HCT116 (cell line): ENCODE measurements around the gene FTSJ3. TPM values are rescaled to one million over a fixed set of nuclear protein-coding genes. Genes with fewer than 3 reads are reported as not detected.

Source experiments
- ATAC-seq: fragments of 200-7000 bp; cut with Tn5 transposase; 2 replicates; pipeline ENCODE4 v1.9.1; 2020; ENCODE audit warnings: mild to moderate bottlenecking, moderate library complexity
- BruUV-seq: library from RNA; stranded (reverse); fragments of 400-500 nt; replicated peaks from 2 replicates; lab custom pipeline; 2021; lab: Mats Ljungman, UMichigan
- CTCF ChIA-PET: fragments of 300-600 bp; sonication (Branson Sonifier 250); formaldehyde crosslinking; loops from one replicate; lab custom pipeline; 2021; ENCODE audit warnings: antibody characterized with exemption; lab: Charles Lee
- POLR2A ChIA-PET: fragments of 300-600, 350-600 bp; sonication (Branson Sonifier 250); formaldehyde crosslinking; loops from one replicate; lab custom pipeline; 2021; ENCODE audit warnings: antibody characterized with exemption; lab: Charles Lee
- RAD21 ChIA-PET, 2 experiments: fragments of 300-600 bp; sonication (Branson Sonifier 250); formaldehyde crosslinking; loops; one replicate each; lab custom pipeline; 2023; ENCODE audit warnings: low total read pairs in 2 of 2; ENCODE audit not compliant: uncharacterized antibody in 2 of 2, unreplicated experiment in 2 of 2, low non-redundant PET in 1 of 2; lab: Charles Lee
- DNase-seq: peaks from one replicate; pipeline ENCODE4 v3.0.0-alpha.2; 2010; ENCODE audit warnings: low read depth, low spot score
- H2AFZ ChIP-seq: fragments of 200-600 bp; shearing (Covaris generic), sonication (generic); 2 replicates; pipeline ENCODE4 v1.6.1; 2017; ENCODE audit warnings: low read depth, mixed run types, mixed read lengths, antibody characterized with exemption, low read length; ENCODE audit not compliant: poor library complexity, severe bottlenecking
- H3K27ac ChIP-seq: 2 replicates; pipeline ENCODE4 v1.5.1; 2012; ENCODE audit warnings: low read depth, low read length
- H3K27me3 ChIP-seq: fragments of 200-600 bp; sonication (generic); 2 replicates; pipeline ENCODE4 v1.6.1; 2016; ENCODE audit warnings: mixed run types, low read length, mixed read lengths; ENCODE audit not compliant: insufficient read depth
- H3K36me3 ChIP-seq, 2 experiments: fragments of 200-500 bp in 1 of 2; fragments of 200-600 bp in 1 of 2; sonication (Bioruptor generic) in 1 of 2; sonication (generic) in 1 of 2; 2 replicates each; pipeline versions ENCODE4 v1.5.1 to v1.6.1; 2014 to 2016; ENCODE audit warnings: low read length in 2 of 2, inconsistent platforms in 1 of 2, mixed read lengths in 1 of 2, mixed run types in 1 of 2; ENCODE audit not compliant: insufficient read depth in 2 of 2, control insufficient read depth in 1 of 2
- H3K4me1 ChIP-seq, 2 experiments: fragments of 200-600 bp in 1 of 2; sonication (generic) in 1 of 2; 2 replicates each; pipeline versions ENCODE4 v1.5.1 to v1.6.1; 2012 to 2017; ENCODE audit warnings: low read length in 2 of 2, inconsistent platforms in 1 of 2, mild to moderate bottlenecking in 1 of 2, mixed read lengths in 1 of 2, mixed run types in 1 of 2, moderate library complexity in 1 of 2; ENCODE audit not compliant: insufficient read depth in 2 of 2, control insufficient read depth in 1 of 2
- H3K4me2 ChIP-seq: fragments of 200-600 bp; sonication (generic); 2 replicates; pipeline ENCODE4 v1.6.1; 2017; ENCODE audit warnings: mixed run types, low read length, mixed read lengths
- H3K4me3 ChIP-seq, 2 experiments: fragments of 200-600 bp in 1 of 2; sonication (generic) in 1 of 2; replicated peaks in 1 of 2; 2 replicates each; pipeline ENCODE4 v1.5.1; 2011 to 2016; ENCODE audit warnings: low read length in 2 of 2, control low read depth in 1 of 2, low read depth in 1 of 2, mild to moderate bottlenecking in 1 of 2, mixed read lengths in 1 of 2, mixed run types in 1 of 2
- H3K79me2 ChIP-seq: fragments of 200-600 bp; sonication (generic); 2 replicates; pipeline ENCODE4 v1.6.1; 2017; ENCODE audit warnings: mild to moderate bottlenecking, mixed run types, low read length, moderate library complexity, mixed read lengths; ENCODE audit not compliant: insufficient read depth
- H3K9ac ChIP-seq: fragments of 200-600 bp; sonication (generic); 2 replicates; pipeline ENCODE4 v1.6.1; 2016; ENCODE audit warnings: low read length, mixed read lengths
- H3K9me2 ChIP-seq: fragments of 200-600 bp; sonication (generic), shearing (Covaris generic); 2 replicates; pipeline ENCODE4 v1.6.1; 2017; ENCODE audit warnings: mixed run types, mild to moderate bottlenecking, moderate library complexity; ENCODE audit not compliant: insufficient read depth
- H3K9me3 ChIP-seq, 2 experiments: fragments of 200-500 bp in 1 of 2; fragments of 200-600 bp in 1 of 2; sonication (Bioruptor generic) in 1 of 2; sonication (generic) in 1 of 2; 2 replicates each; pipeline ENCODE4 v1.6.1; 2014 to 2017; ENCODE audit warnings: low read length in 2 of 2, mixed read lengths in 2 of 2, inconsistent platforms in 1 of 2, low read depth in 1 of 2, mild to moderate bottlenecking in 1 of 2, mixed run types in 1 of 2, moderate library complexity in 1 of 2; ENCODE audit not compliant: control insufficient read depth in 1 of 2, insufficient read depth in 1 of 2
- H4K20me1 ChIP-seq: fragments of 200-600 bp; sonication (generic), shearing (Covaris generic); 2 replicates; pipeline ENCODE4 v1.6.1; 2017; ENCODE audit warnings: mixed run types, mild to moderate bottlenecking, moderate library complexity; ENCODE audit not compliant: insufficient read depth
- ATF3 ChIP-seq: IDR thresholded peaks from 2 replicates; pipeline ENCODE4 v1.6.1; 2012
- CBX3 ChIP-seq: IDR thresholded peaks from 2 replicates; pipeline ENCODE4 v1.6.1; 2012; ENCODE audit warnings: low read depth
- EGR1 ChIP-seq: IDR thresholded peaks from 2 replicates; pipeline ENCODE4 v1.6.1; 2012; ENCODE audit warnings: low read depth
- ELF1 ChIP-seq: IDR thresholded peaks from 2 replicates; pipeline ENCODE4 v1.6.1; 2012; ENCODE audit warnings: low read depth, borderline replicate concordance
- FOSL1 ChIP-seq: IDR thresholded peaks from 2 replicates; pipeline ENCODE4 v1.6.1; 2012; ENCODE audit warnings: low read depth
- JUND ChIP-seq: IDR thresholded peaks from 2 replicates; pipeline ENCODE4 v1.6.1; 2012
- MAX ChIP-seq: IDR thresholded peaks from 2 replicates; pipeline ENCODE4 v1.6.1; 2012
- POLR2A ChIP-seq: IDR thresholded peaks from 2 replicates; pipeline ENCODE4 v1.7.0; 2011; ENCODE audit warnings: borderline replicate concordance; ENCODE audit not compliant: insufficient read depth, insufficient read length; ENCODE audit errors: extremely low read depth
- SRF ChIP-seq: IDR thresholded peaks from 2 replicates; pipeline ENCODE4 v1.6.1; 2012; ENCODE audit warnings: low read depth
- ZBTB33 ChIP-seq: IDR thresholded peaks from 2 replicates; pipeline ENCODE4 v1.6.1; 2011; ENCODE audit warnings: mild to moderate bottlenecking, low read length, moderate library complexity; ENCODE audit not compliant: insufficient replicate concordance; ENCODE audit errors: extremely low read depth
- ZFX ChIP-seq: fragments of 450-650 bp; IDR thresholded peaks from 2 replicates; pipeline ENCODE4 v1.6.1; 2017
- ZNF274 ChIP-seq: fragments of 200-500 bp; sonication (Bioruptor generic); IDR thresholded peaks from 2 replicates; pipeline ENCODE4 v1.6.1; 2014; ENCODE audit warnings: mild to moderate bottlenecking, low read depth, low read length, inconsistent platforms
- intact Hi-C: fragments of 100-400 bp; cut with micrococcal nuclease; formaldehyde crosslinking; loops from 2 replicates; pipeline ENCODE4 v1.10.0; 2022
- total RNA-seq: library from RNA; stranded (reverse); gene quantifications from one replicate; pipeline ENCODE4 v1.2.1, GENCODE V29; 2021; ENCODE audit not compliant: unreplicated experiment
- TF ChIP-seq, protein P1 (sequence below), 3 experiments: fragments of 200-600 bp in 1 of 3; sonication (generic) in 1 of 3; IDR thresholded peaks in 2 of 3; conservative IDR thresholded peaks in 1 of 3; 2 replicates each; pipeline ENCODE4 v1.5.1; 2012 to 2017; ENCODE audit warnings: low read depth in 2 of 3, low read length in 2 of 3, antibody characterized with exemption in 1 of 3, borderline replicate concordance in 1 of 3, control low read depth in 1 of 3, mild to moderate bottlenecking in 1 of 3, mixed read lengths in 1 of 3, mixed run types in 1 of 3, moderate library complexity in 1 of 3; ENCODE audit not compliant: insufficient read depth in 1 of 3

The FTSJ3 gene
- total RNA-seq, 1 experiment from 2014 or later: 70.9 TPM

DNA sequence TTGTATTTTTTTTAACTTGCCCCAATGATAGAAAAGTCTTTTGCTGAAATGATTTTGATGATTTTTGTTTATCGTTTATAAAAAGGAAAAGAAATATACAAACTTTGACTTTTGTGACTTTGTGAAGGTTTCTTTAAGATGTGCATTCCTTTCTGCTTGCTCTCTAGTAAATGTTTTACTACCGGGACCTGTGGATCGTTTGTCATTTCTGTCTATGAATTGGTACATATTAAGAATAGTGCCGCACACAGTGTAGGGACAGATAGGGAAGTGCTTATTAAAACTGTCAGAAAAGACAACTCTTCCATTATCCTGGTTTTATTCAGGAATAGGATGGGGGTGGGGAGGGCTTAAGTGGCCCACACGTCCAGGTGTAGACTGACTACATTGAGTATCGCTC is 8.3 kb downstream of the FTSJ3 start:
- Histone ChIP-seq H3K9me3 (no peaks in the 10 kb centered on the region), H3K9me2 (no peaks in the 10 kb centered on the region), H3K9ac (no peak overlapping the region), H3K4me3 (no peak overlapping the region), H3K4me1 (no peaks in the 10 kb centered on the region), H3K27ac (no peak overlapping the region), H4K20me1 (peaks cover 8% of the 10 kb centered on the region; the same call in 1 of the 2 replicates), H2AFZ (no peak overlapping the region), H3K79me2 (peaks cover 72% of the 10 kb centered on the region), H3K4me2 (no peak overlapping the region), H3K27me3 (no peaks in the 10 kb centered on the region), H3K36me3 (peaks cover 92 to 95% of the 10 kb centered on the region in 2 experiments)
- DNase-seq (no peak), ATAC-seq (no peak)
- no TSS peak for BruUV-seq
- RAD21 ChIA-PET: no interaction called here
- intact Hi-C loops: no loop called here
- POLR2A ChIA-PET: no interaction called here
- no peak for TF ChIP-seq ZFX
- TF ChIP-seq MAX: no peak
- no peak for TF ChIP-seq ZBTB33
- no peak for TF ChIP-seq ATF3
- TF ChIP-seq POLR2A: no peak
- CTCF ChIA-PET: interaction anchor here (1.0 kb wide), 1 partner anchor 15 kb away, joined by 4 read pairs; no protein-coding TSS in a partner anchor

- DNase-seq: no peak
- H3K9me2 ChIP-seq: no peaks in the 10 kb centered on the region
- peaks cover 65% of the 10 kb centered on the region for H3K79me2 ChIP-seq
- no peaks in the 10 kb centered on the region for H3K27me3 ChIP-seq
- H3K4me3 ChIP-seq: no peak overlapping the region
- H4K20me1 ChIP-seq: peaks cover 8% of the 10 kb centered on the region; the same call in 1 of the 2 replicates
- no peak overlapping the region for H3K9ac ChIP-seq
- TSS peak; percentile 59 for BruUV-seq
- no peaks in the 10 kb centered on the region for H3K4me1 ChIP-seq
- no peaks in the 10 kb centered on the region for H3K9me3 ChIP-seq
- ChIA-PET POLR2A (no interaction called here), CTCF (interaction anchor here (1.0 kb wide), 1 partner anchor 16 kb away, joined by 4 read pairs; no protein-coding TSS in a partner anchor), RAD21 (no interaction called here)
- intact Hi-C loops: no loop called here
- no peak overlapping the region for H3K27ac ChIP-seq
- H3K36me3 ChIP-seq: peaks cover 93 to 99% of the 10 kb centered on the region in 2 experiments
- no peak for ATAC-seq
- no peak overlapping the region for H2AFZ ChIP-seq
- H3K4me2 ChIP-seq: no peak overlapping the region
- TF ChIP-seq FOSL1: no peak
- no peak for TF ChIP-seq ELF1
- TF ChIP-seq, protein P1, sequence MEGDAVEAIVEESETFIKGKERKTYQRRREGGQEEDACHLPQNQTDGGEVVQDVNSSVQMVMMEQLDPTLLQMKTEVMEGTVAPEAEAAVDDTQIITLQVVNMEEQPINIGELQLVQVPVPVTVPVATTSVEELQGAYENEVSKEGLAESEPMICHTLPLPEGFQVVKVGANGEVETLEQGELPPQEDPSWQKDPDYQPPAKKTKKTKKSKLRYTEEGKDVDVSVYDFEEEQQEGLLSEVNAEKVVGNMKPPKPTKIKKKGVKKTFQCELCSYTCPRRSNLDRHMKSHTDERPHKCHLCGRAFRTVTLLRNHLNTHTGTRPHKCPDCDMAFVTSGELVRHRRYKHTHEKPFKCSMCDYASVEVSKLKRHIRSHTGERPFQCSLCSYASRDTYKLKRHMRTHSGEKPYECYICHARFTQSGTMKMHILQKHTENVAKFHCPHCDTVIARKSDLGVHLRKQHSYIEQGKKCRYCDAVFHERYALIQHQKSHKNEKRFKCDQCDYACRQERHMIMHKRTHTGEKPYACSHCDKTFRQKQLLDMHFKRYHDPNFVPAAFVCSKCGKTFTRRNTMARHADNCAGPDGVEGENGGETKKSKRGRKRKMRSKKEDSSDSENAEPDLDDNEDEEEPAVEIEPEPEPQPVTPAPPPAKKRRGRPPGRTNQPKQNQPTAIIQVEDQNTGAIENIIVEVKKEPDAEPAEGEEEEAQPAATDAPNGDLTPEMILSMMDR (IDR thresholded peaks at IDR 0.05 in 2 of 3, conservative IDR thresholded peaks at IDR 0.05 in 1 of 3; ENCODE audit: borderline replicate concordance in 1 of 3, insufficient read depth in 1 of 3, low read depth in 2 of 3, low read length in 2 of 3): no peak
- TF ChIP-seq POLR2A: no peak
- TF ChIP-seq ZNF274: no peak
- TF ChIP-seq EGR1: no peak
- TF ChIP-seq SRF: no peak
- no peak for TF ChIP-seq CBX3
- no peak for TF ChIP-seq ZFX
- no peak for TF ChIP-seq ZBTB33
- no peak for TF ChIP-seq JUND
Observed at GRCh38 chr17:63817736-63818385, 9.6 kb downstream of the FTSJ3 start.
